Stomach (tissue), 9 donors: ENCODE results near the gene UBAP2. TPM values are rescaled to one million over a fixed set of nuclear protein-coding genes. Genes with fewer than 3 reads are reported as not detected.
"Not testable (repeated sequence)": the region's sequence is repeated elsewhere in the genome, so short reads cannot be mapped to it uniquely, and the experiment has no call there.

Source experiments
- DNase-seq, 2 donors: peaks; one replicate each; pipeline versions ENCODE4 v3.0.0 to v3.0.0-alpha.2; 2013 to 2019
- H3K27ac ChIP-seq, 5 donors: fragments of 200-600 bp in 4 of 5; sonication (generic) in 4 of 5; one replicate each; pipeline ENCODE4 v1.5.1; 2013 to 2019; ENCODE audit warnings: mild to moderate bottlenecking in 1 of 5, moderate library complexity in 1 of 5
- H3K27me3 ChIP-seq, 3 donors: fragments of 200-600 bp; sonication (generic); one replicate each; pipeline ENCODE4 v1.5.1; 2017 to 2019; ENCODE audit warnings: mixed run types in 1 of 3
- H3K36me3 ChIP-seq, 4 donors: fragments of 200-600 bp; sonication (generic); 1 replicate in 3 of 4; 2 replicates in 1 of 4; pipeline ENCODE4 v1.5.1; 2016 to 2019
- H3K4me1 ChIP-seq, 4 donors: fragments of 200-600 bp; sonication (generic); one replicate each; pipeline ENCODE4 v1.5.1; 2016 to 2019
- H3K4me3 ChIP-seq, 4 donors: fragments of 200-600 bp; sonication (generic) in 3 of 4; one replicate each; pipeline ENCODE4 v1.5.1; 2016 to 2019; ENCODE audit warnings: mild to moderate bottlenecking in 1 of 4
- H3K9me3 ChIP-seq, 4 donors: fragments of 200-600 bp; sonication (generic); one replicate each; pipeline ENCODE4 v1.5.1; 2016 to 2019
- EP300 ChIP-seq: sonication (generic); formaldehyde crosslinking; IDR thresholded peaks from one replicate; pipeline ENCODE4 v1.6.1; 2017; ENCODE audit warnings: antibody characterized with exemption
- POLR2A ChIP-seq, 4 donors: fragments of 450-650 bp; IDR thresholded peaks; one replicate each; pipeline ENCODE4 v1.6.1; 2016; ENCODE audit warnings: antibody characterized with exemption in 4 of 4, control low read depth in 2 of 4, mild to moderate bottlenecking in 1 of 4, moderate library complexity in 1 of 4
- POLR2AphosphoS5 ChIP-seq, 3 donors: sonication (generic); formaldehyde crosslinking; IDR thresholded peaks; one replicate each; pipeline ENCODE4 v1.6.1; 2016; ENCODE audit warnings: antibody characterized with exemption in 3 of 3
- WGBS, 5 donors: extraction: QIAGEN DNeasy Blood & Tissue Kit in 3 of 5; methylation state at CpG; one replicate each; pipeline versions ENCODE4 v1.1.5 to v1.1.7; 2013 to 2018; 5-methylcytosine and 5-hydroxymethylcytosine counted together
- intact Hi-C: fragments of 100-400 bp; cut with DNase I; formaldehyde crosslinking; loops from one replicate; pipeline ENCODE4 v1.15.1; 2023; ENCODE audit warnings: low total_unique reads
- polyA plus RNA-seq, 3 donors: library from polyadenylated mRNA; stranded (reverse); fragments of 200-250 nt; gene quantifications; one replicate each; pipeline ENCODE4 v1.2.3, GENCODE V29; 2013
- total RNA-seq, 5 donors: library from RNA; depleted of rRNA; stranded (reverse); fragments of >200 nt; gene quantifications; one replicate each; pipeline versions ENCODE4 v1.1.0 to v1.2.3, GENCODE V29; 2014 to 2016
- TF ChIP-seq, protein P1 (sequence below), 7 experiments: fragments of 450-650 bp in 4 of 7; fragments of 200-600 bp in 3 of 7; sonication (generic) in 3 of 7; IDR thresholded peaks; one replicate each; pipeline ENCODE4 v1.5.1; 2016 to 2019; ENCODE audit warnings: antibody characterized with exemption in 7 of 7, control low read depth in 2 of 7, mild to moderate bottlenecking in 1 of 7
- donor health status: healthy with polysubstance abuse.
- donor health status: Bipolar disorder and iron deficiency.
- donor health status: healthy.

UBAP2 gene
- total and polyA plus RNA-seq, 8 donors = 7.0 to 82.9 (median 20.2) TPM

DNA sequence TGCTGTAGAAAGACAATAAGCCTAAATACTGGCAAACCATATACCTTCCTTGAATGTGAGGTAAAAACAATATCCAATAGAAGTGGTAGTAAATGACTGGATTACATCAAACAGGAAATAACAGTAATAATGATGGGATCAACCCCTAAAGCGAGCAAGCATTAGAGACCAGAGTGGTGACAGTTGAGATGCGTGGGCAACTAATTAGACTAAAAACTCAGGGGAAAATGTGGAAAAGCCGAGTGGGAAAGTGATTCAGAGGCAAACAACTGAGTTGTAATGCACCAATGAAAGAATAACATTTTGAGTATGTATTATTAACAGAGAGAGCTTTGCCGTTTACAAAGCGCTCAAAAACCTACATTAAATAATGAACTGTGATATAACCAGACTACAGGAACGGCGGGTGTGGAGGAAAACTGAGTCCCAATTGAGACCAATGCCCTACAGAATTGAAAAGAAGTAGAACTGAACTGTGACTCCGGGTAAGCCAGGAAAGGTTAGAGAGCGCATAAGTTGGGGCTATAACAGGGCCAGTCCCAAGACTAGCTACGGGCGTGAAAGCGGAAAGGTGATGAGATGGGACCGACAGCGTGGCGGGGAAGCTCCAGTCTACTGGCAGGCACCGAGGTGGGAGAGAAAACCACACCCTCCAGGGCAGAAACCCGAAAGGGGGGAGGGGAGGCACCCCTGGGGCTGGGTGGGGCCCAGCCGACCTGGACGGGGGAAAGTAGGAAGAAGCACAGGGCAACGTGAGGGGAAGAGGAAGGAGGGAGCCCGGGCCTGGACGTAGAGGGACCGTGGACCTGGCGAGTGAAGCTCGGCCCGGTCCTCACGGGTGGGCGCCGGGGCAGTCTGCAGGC, 592 bp downstream of the UBAP2 start:
- Histone ChIP-seq H3K4me1 (peaks cover 17 to 49% (median 39%) of the 10 kb centered on the region in 4 donors), H3K27me3 (no peaks in the 10 kb centered on the region), H3K36me3 (peaks cover 0 to 15% (median 8%) of the 10 kb centered on the region in 4 donors), H3K4me3 (peak overlapping the region; percentile 83 to 89 (median 84)), H3K27ac (peak overlapping the region; percentile 84 to 95 (median 93)), H3K9me3 (no peaks in the 10 kb centered on the region)
- intact Hi-C loops = no loop called here
- WGBS, 5 donors = 1% methylated on average over 29 of the region's 29 CpGs
- TF ChIP-seq, protein P1, sequence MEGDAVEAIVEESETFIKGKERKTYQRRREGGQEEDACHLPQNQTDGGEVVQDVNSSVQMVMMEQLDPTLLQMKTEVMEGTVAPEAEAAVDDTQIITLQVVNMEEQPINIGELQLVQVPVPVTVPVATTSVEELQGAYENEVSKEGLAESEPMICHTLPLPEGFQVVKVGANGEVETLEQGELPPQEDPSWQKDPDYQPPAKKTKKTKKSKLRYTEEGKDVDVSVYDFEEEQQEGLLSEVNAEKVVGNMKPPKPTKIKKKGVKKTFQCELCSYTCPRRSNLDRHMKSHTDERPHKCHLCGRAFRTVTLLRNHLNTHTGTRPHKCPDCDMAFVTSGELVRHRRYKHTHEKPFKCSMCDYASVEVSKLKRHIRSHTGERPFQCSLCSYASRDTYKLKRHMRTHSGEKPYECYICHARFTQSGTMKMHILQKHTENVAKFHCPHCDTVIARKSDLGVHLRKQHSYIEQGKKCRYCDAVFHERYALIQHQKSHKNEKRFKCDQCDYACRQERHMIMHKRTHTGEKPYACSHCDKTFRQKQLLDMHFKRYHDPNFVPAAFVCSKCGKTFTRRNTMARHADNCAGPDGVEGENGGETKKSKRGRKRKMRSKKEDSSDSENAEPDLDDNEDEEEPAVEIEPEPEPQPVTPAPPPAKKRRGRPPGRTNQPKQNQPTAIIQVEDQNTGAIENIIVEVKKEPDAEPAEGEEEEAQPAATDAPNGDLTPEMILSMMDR (IDR thresholded peaks at IDR 0.05) = no peak
- TF ChIP-seq POLR2AphosphoS5 (IDR thresholded peaks at IDR 0.05) (no peak), EP300 (no peak), POLR2A (IDR thresholded peaks at IDR 0.05) (no peak)
- DNase-seq = peak; percentile 37 to 76

DNA sequence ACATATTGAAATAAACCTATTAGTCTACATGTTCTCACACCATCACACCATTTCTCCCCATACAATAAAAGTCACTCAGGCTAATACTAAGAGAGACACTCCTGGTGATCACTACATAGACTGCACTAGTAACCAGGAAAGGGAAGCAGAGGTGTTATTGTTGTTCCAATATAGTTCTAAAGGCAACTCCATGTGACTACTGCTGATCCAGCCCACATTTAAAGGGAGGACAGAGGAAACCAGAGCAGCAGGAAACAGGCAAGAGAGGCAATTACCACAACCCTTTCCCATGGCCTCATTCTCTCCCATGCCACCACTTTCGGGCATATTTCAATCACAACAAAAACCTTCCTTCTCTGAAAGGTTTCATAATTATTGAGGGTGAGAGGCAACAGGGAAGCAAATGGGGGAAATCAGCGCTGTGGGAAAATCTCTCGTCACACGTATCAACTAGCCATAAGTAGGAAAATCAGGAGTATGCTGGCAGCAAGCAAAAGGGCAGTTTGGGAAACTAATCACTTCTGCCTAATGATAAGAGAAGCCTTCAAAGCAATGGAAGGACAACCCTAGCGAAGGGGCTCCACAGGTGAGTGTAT, 1.8 kb downstream of the UBAP2 start:
- Histone ChIP-seq H3K4me1 (peaks cover 17 to 54% (median 39%) of the 10 kb centered on the region in 4 donors), H3K4me3 (peak overlapping the region in 3 of 4 donors; percentile 83 to 84 (median 84)), H3K36me3 (peaks cover 0 to 20% (median 12%) of the 10 kb centered on the region in 4 donors), H3K27me3 (no peaks in the 10 kb centered on the region), H3K9me3 (no peaks in the 10 kb centered on the region), H3K27ac (peak overlapping the region in 4 of 5 donors; percentile 93 to 95 (median 94))
- intact Hi-C loops = no loop called here
- TF ChIP-seq, protein P1 (IDR thresholded peaks at IDR 0.05) = no peak
- peak in 1 of 3 donors; percentile 20 for TF ChIP-seq POLR2AphosphoS5 (IDR thresholded peaks at IDR 0.05)
- no peak for TF ChIP-seq EP300
- DNase-seq = peak in 1 of 2 donors; percentile 60
- WGBS, 5 donors = 22 to 43% (median 24%) methylated on average over 5 of the region's 5 CpGs

DNA sequence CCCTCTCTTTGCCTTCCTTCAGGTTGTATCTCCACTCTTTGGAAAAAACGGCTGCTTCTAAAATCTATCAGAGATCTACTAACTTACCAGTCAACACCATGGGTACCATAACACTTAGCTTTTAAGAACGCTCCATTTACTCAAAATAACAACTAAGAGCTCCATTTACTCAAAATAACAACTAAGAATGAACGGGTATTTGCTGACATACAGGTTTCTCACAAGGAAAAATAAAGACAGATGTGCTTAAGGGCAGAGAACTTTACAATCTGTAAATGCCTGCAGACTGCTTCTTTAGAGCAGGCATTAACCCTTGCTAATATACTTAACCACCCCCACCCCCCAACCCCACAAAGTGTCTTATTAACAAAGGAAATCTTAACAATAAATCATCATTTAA, 2.8 kb downstream of the UBAP2 start:
- H3K27me3 ChIP-seq = no peaks in the 10 kb centered on the region
- DNase-seq = no peak
- peaks cover 17 to 54% (median 39%) of the 10 kb centered on the region in 4 donors for H3K4me1 ChIP-seq
- H3K4me3 ChIP-seq = no peak overlapping the region
- H3K36me3 ChIP-seq = peaks cover 0 to 24% (median 12%) of the 10 kb centered on the region in 4 donors
- no peaks in the 10 kb centered on the region for H3K9me3 ChIP-seq
- no peak for TF ChIP-seq POLR2A (IDR thresholded peaks at IDR 0.05)
- TF ChIP-seq POLR2AphosphoS5 (IDR thresholded peaks at IDR 0.05) = no peak
- TF ChIP-seq, protein P1 (IDR thresholded peaks at IDR 0.05) = no peak
- TF ChIP-seq EP300 = no peak
- 59 to 70% (median 63%) methylated on average over 3 of the region's 3 CpGs for WGBS, 5 donors
- intact Hi-C loops = no loop called here
- no peak overlapping the region for H3K27ac ChIP-seq

DNA sequence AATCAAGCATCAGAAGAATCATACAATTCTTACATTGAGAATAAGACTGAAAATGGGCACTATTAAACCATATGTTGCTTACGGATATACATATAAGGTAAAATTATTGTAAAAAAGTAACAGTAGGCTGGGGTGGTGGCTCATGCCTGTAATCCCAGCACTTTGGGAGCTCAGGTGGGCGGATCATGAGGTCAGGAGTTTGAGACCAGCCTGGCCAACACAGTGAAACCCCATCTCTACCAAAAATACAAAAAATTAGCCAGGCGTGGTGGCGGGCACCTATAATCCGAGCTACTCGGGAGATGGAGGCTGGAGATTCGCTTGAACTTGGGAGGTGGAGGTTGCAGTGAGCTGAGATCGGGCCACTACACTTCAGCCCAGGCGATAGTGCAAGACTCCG, 6.6 kb downstream of the UBAP2 start:
- H3K9me3 ChIP-seq, H3K27ac ChIP-seq, intact Hi-C loops, DNase-seq, H3K4me3 ChIP-seq, H3K27me3 ChIP-seq: not testable (repeated sequence)
- Histone ChIP-seq H3K36me3 (peaks cover 0 to 26% (median 18%) of the 10 kb centered on the region in 4 donors), H3K4me1 (peaks cover 2 to 32% (median 17%) of the 10 kb centered on the region in 4 donors)
- WGBS, 5 donors = 96 to 97% (median 97%) methylated on average over 10 of the region's 10 CpGs

DNA sequence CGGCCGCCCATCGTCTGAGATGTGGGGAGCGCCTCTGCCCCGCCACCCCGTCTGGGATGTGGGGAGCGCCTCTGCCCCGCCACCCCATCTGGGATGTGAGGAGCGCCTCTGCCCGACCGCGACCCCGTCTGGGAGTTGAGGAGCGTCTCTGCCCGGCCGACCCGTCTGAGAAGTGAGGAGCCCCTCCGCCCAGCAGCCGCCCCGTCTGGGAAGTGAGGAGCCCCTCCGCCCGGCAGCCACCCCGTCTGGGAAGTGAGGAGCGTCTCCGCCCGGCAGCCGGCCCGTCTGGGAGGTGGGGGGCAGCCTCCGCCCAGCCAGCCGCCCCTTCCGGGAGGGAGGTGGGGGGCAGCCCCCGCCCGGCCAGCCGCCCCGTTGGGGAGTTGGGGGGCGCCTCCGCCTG, 9.8 kb downstream of the UBAP2 start:
- H3K27me3 ChIP-seq, DNase-seq, H3K4me3 ChIP-seq, H3K9me3 ChIP-seq, H3K27ac ChIP-seq, intact Hi-C loops: not testable (repeated sequence)
- Histone ChIP-seq H3K36me3 (peaks cover 0 to 20% (median 12%) of the 10 kb centered on the region in 4 donors), H3K4me1 (peaks cover 0 to 25% (median 0%) of the 10 kb centered on the region in 4 donors)
- 96 to 100% (median 98%) methylated on average over 6 to 37 of the region's 37 CpGs for WGBS, 5 donors
